ENCODE data around the gene KLHL30.

DNA sequence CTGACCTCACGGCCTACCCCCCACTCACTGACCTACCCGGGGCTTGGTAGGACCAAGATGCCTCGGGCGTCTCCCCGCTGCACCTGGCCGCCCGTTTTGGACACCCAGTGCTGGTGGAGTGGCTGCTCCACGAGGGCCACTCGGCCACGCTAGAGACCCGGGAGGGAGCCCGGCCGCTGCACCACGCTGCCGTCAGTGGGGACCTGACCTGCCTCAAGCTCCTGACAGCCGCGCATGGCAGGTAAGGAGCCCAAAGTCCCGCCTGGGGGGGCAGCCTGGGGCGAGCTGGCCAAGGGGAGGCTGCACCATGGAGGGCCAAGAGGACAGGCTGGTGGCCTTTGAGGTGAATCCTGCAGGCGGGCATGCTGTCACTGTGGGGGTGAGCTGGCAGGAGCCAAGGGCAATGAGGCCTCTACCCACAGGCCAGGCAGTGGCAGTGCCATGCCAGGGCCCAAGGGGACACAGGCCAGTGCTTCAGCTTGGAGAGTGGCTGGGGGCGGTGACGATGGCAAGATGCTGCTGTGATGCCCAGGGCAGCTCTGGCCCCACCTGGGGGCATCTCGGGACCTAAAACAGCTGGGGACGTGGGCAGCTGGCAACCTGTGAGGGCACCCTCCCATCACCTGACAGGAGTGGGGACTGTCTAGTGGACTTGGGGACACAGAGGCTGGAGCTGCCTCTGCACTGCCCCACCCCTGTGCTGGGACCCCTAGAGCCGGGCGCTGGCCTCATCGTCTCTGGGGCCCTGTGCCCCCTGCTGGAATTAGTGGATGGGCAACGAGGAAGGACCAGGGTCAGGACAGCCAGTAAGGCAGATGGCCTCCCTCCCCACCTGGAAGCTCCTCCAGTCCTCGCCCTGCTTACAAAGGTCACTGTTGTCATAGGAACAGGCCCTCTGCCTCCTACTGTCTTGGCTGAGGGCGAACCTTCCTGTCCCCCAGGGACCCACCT is 36.3 kb upstream of the KLHL30 start:
- TF ChIP-seq POLR2A (IDR thresholded peaks at IDR 0.05; ENCODE audit: low read length) (no peak), GATA1 (IDR thresholded peaks at IDR 0.05; ENCODE audit: low read depth, low read length) (no peak)
